Measurements from ENCODE around the gene ST6GAL1. TPM values are rescaled to one million over a fixed set of nuclear protein-coding genes. Genes with fewer than 3 reads are reported as not detected.

ST6GAL1 gene
- total and polyA plus RNA-seq, 2 of the 8 experiments (the other 6 are each of a cell fraction or from before 2014, with no cell fraction given): 62.8 to 80.9 TPM

DNA sequence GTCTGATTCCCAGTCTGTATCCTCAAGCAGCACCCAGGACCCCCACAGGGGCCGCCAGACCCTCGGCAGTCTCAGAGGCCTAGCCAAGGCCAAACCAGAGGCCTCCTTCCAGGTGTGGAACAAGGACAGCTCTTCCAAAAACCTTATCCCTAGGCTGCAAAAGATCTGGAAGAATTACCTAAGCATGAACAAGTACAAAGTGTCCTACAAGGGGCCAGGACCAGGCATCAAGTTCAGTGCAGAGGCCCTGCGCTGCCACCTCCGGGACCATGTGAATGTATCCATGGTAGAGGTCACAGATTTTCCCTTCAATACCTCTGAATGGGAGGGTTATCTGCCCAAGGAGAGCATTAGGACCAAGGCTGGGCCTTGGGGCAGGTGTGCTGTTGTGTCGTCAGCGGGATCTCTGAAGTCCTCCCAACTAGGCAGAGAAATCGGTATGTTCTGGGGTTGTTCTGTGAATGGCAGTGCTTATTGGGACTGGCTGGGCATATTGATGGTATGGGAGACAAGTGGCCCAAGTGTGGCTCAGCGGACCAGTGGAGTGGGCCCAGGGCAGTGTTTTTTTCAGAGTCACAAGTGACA is 112.6 kb downstream of the ST6GAL1 start:
- H2BK20ac ChIP-seq (ENCODE audit: low read length): no peak overlapping the region
- no peaks in the 10 kb centered on the region for H3K4me1 ChIP-seq (replicated peaks in 1 of 4; ENCODE audit: control insufficient read depth in 3 of 4, insufficient read depth in 4 of 4, low read length in 3 of 4)
- H3K9ac ChIP-seq (replicated peaks in 1 of 4; ENCODE audit: extremely low read depth in 1 of 4, low read depth in 3 of 4, low read length in 3 of 4): no peak overlapping the region
- peaks cover 0 to 2% of the 10 kb centered on the region in 2 experiments for H4K20me1 ChIP-seq (replicated peaks in 1 of 2; ENCODE audit: control insufficient read depth in 1 of 2, insufficient read depth in 2 of 2, low read length in 2 of 2)
- H2AK5ac ChIP-seq (ENCODE audit: low read depth, low read length): no peak overlapping the region
- POLR2A ChIA-PET (ENCODE audit: partially characterized antibody): interaction anchor here (0.9 kb wide), 1 partner anchor 45 kb away, joined by 3 read pairs; no protein-coding TSS in a partner anchor
- no peak overlapping the region for H3K4ac ChIP-seq (replicated peaks; ENCODE audit: insufficient read length, low read depth, low read length)
- FAIRE-seq (no peak), DNase-seq (ENCODE audit: low read depth in 1 of 2, low spot score in 2 of 2) (no peak)
- no peak overlapping the region for H2BK120ac ChIP-seq (replicated peaks; ENCODE audit: low read depth, low read length)
- H3K4me3 ChIP-seq (ENCODE audit: extremely low read depth in 1 of 4, insufficient read depth in 2 of 4, low read depth in 3 of 4, low read length in 4 of 4): no peak overlapping the region
- WGBS, 2 experiments (ENCODE audit: extremely low coverage in 1 of 2, insufficient coverage in 1 of 2, insufficient read length in 1 of 2, insufficient replicate concordance in 2 of 2, low coverage in 1 of 2, low lambda C conversion rate in 2 of 2, missing lambda C conversion rate in 1 of 2): 92% methylated on average over 8 of the region's 8 CpGs; no CpG with 5 or more reads in 1 of the 2 experiments
- no peak overlapping the region for H3K27ac ChIP-seq (ENCODE audit: low read depth, low read length)
- no peak overlapping the region for H3K56ac ChIP-seq (replicated peaks; ENCODE audit: insufficient read length, low read depth, low read length)
- H4K5ac ChIP-seq (ENCODE audit: insufficient read length, low read depth, low read length): no peak overlapping the region
- no peaks in the 10 kb centered on the region for H3K79me1 ChIP-seq (ENCODE audit: low read depth, low read length)
- H3K79me2 ChIP-seq (ENCODE audit: control insufficient read depth in 1 of 2, insufficient read depth in 2 of 2, low read length in 2 of 2): peaks cover 0 to 15% of the 10 kb centered on the region in 2 experiments; a peak in 1 of 4 replicates
- no peak overlapping the region for H4K91ac ChIP-seq (replicated peaks; ENCODE audit: insufficient read length, low read length)
- H2BK12ac ChIP-seq (ENCODE audit: low read depth, low read length): no peak overlapping the region
- no peak overlapping the region for H3K4me2 ChIP-seq (ENCODE audit: insufficient read depth in 1 of 2, low read depth in 2 of 2, low read length in 2 of 2)
- no peak overlapping the region for H2AFZ ChIP-seq (ENCODE audit: low read length)
- no peaks in the 10 kb centered on the region for H3K27me3 ChIP-seq (replicated peaks in 1 of 4; ENCODE audit: control insufficient read depth in 3 of 4, extremely low read depth in 1 of 4, insufficient read depth in 3 of 4, low read length in 3 of 4)
- no peak overlapping the region for H3K14ac ChIP-seq (ENCODE audit: insufficient read length)
- H3K23me2 ChIP-seq (ENCODE audit: low read depth, low read length): no peaks in the 10 kb centered on the region
- H4K8ac ChIP-seq (ENCODE audit: extremely low read depth, insufficient read depth, low read length): no peak overlapping the region
- peaks cover 2 to 64% (median 32%) of the 10 kb centered on the region in 4 experiments for H3K36me3 ChIP-seq (ENCODE audit: control insufficient read depth in 2 of 4, insufficient read depth in 4 of 4, low read length in 3 of 4)
- no peak overlapping the region for H2BK15ac ChIP-seq (ENCODE audit: low read length)
- H2BK5ac ChIP-seq (ENCODE audit: low read depth, low read length): no peak overlapping the region
- 0 out of 4 replicates have a peak, but pooled peaks cover 0 to 5% of the 10 kb centered on the region in 2 experiments for H3K9me3 ChIP-seq (ENCODE audit: insufficient read depth in 2 of 2, low read depth in 1 of 2, low read length in 1 of 2)
- no peak overlapping the region for H3K23ac ChIP-seq (ENCODE audit: insufficient read length)
- CTCF ChIA-PET (ENCODE audit: partially characterized antibody): interaction anchor here (0.6 to 1.6 kb wide), 3 partner anchors 24 to 1157 kb away, joined by 3 to 5 read pairs (median 3); no protein-coding TSS in a partner anchor
- H3K18ac ChIP-seq (ENCODE audit: extremely low read depth, low read length): no peak overlapping the region
- TF ChIP-seq SIN3A (conservative IDR thresholded peaks at IDR 0.05 in 1 of 2, IDR thresholded peaks at IDR 0.05 in 1 of 2; ENCODE audit: low read depth in 1 of 2, low read length in 2 of 2) (no peak), RAD21 (IDR thresholded peaks at IDR 0.05 in 1 of 2, conservative IDR thresholded peaks at IDR 0.05 in 1 of 2; ENCODE audit: low read depth in 2 of 2, low read length in 2 of 2) (no peak), RFX5 (IDR thresholded peaks at IDR 0.05; ENCODE audit: borderline replicate concordance, low read depth, low read length) (no peak), POLR2A (IDR thresholded peaks at IDR 0.05; ENCODE audit: control extremely low read depth in 1 of 2, low read depth in 2 of 2, low read length in 2 of 2) (no peak), TAF7 (optimal IDR thresholded peaks at IDR 0.05; ENCODE audit: borderline replicate concordance, low read depth, low read length) (no peak), BCL11A (IDR thresholded peaks at IDR 0.05; ENCODE audit: low read depth in 2 of 2, low read length in 2 of 2) (no peak), TEAD4 (IDR thresholded peaks at IDR 0.05; ENCODE audit: low read depth, low read length) (no peak), TCF12 (IDR thresholded peaks at IDR 0.05; ENCODE audit: low read depth, low read length) (no peak), RNF2 (IDR thresholded peaks at IDR 0.05; ENCODE audit: borderline replicate concordance, low read depth, low read length, missing control alignments, poor library complexity, severe bottlenecking) (no peak), EGR1 (IDR thresholded peaks at IDR 0.05; ENCODE audit: borderline replicate concordance, low read depth, low read length) (no peak)
- TF ChIP-seq, protein P1, sequence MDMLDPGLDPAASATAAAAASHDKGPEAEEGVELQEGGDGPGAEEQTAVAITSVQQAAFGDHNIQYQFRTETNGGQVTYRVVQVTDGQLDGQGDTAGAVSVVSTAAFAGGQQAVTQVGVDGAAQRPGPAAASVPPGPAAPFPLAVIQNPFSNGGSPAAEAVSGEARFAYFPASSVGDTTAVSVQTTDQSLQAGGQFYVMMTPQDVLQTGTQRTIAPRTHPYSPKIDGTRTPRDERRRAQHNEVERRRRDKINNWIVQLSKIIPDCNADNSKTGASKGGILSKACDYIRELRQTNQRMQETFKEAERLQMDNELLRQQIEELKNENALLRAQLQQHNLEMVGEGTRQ (IDR thresholded peaks at IDR 0.05; ENCODE audit: low read length): no peak

Data from H1 (cell line).